ENCODE data around the gene HHAT.

- TF ChIP-seq CTCF (IDR thresholded peaks at IDR 0.05) (no peak), POLR2A (IDR thresholded peaks at IDR 0.05) (no peak)
Observed at GRCh38 chr1:210724768-210725167, 396.1 kb downstream of the HHAT start.

Data from esophagus squamous epithelium (tissue), 4 donors.